HG03558 (cell line): ENCODE data around the gene DHX29.

Experiments used
- ATAC-seq: cut with Tn5 transposase; IDR thresholded peaks from one replicate; pipeline ENCODE4 v1.9.1; 2021; ENCODE audit warnings: moderate number of reproducible peaks; ENCODE audit not compliant: unreplicated experiment; ENCODE audit errors: extremely low read depth

DHX29 gene

DNA sequence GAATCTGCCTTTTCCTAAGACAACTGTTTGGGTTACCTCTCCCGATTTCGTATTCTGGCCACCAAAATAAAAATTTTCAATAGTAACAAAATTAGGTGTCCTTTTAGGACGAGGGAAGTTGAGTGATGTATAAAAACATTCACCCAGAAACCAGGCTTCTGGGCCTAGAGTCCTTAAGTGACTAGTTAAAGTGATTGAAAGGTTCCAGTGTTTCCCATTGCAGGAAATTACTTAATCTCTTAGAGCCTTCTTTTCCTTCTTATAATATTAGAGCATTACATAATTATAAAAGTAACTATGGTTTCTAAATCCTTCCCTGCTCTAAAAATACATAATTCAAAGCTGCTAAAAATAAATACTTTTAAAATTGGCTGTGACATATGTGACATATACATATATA is 87.7 kb downstream of the DHX29 start:
- no peak for ATAC-seq

GRCh38 chr5:55218967-55219366 is 88.5 kb downstream of the DHX29 start:
- no peak for ATAC-seq

GRCh38 chr5:55211184-55211874 is 96.2 kb downstream of the DHX29 start:
- ATAC-seq, result no peak
